Fibroblast of the conjunctiva (primary cell): ENCODE measurements around the gene CEP120.
"Not testable (repeated sequence)": the region's sequence is repeated elsewhere in the genome, so short reads cannot be mapped to it uniquely, and the experiment has no call there.

Experiments
- DNase-seq: peaks from one replicate; pipeline ENCODE4 v3.0.0-alpha.2; 2010; ENCODE audit warnings: low read depth

The CEP120 gene

DNA sequence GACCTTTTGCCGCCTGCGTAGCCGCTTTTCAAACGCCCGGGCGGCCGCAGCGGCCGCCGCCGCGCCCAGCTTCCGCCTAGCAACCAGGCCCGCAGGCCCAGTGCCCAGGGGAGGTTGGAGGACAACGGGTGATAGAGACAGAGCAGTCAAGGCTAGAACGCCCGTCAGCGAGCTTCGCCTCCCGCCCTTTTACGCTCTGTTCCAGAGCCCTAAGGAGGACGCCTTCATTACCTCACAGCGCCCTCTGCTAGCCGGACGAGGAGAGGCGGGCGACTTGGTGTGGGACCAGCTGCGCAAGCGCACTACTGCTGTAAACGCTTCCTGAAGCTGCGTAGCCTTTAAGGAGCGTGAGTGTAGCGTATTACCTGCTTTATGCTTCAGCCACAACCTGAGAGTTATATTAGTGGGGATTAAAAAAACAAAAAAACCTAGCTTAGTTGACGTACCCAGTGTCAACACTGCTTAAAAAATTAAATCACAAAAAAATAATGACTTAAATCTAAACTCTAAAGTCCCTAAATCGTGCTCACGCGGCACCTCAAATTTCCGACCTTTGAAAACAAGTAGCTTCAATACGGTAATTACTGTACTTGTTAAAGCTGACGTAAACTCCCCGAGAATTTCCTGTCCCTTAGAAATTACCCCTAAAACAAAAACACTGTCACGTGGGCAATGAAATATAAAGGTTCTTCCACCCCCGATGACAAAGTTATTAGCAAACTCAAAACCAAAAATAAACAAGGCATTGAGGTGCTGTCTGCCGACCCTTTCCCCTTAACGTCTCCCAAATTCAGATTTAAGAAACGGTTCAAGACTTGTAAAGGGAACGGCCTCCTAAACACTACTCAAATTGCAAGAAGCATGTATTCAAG, at the start of gene CEP120:
Gene CEP120, minus strand, starts transcription at position 126 of the 872 bp plus-strand sequence. CDS start 405 bp downstream, outside the sequence.
- peak; percentile 100 for DNase-seq

DNA sequence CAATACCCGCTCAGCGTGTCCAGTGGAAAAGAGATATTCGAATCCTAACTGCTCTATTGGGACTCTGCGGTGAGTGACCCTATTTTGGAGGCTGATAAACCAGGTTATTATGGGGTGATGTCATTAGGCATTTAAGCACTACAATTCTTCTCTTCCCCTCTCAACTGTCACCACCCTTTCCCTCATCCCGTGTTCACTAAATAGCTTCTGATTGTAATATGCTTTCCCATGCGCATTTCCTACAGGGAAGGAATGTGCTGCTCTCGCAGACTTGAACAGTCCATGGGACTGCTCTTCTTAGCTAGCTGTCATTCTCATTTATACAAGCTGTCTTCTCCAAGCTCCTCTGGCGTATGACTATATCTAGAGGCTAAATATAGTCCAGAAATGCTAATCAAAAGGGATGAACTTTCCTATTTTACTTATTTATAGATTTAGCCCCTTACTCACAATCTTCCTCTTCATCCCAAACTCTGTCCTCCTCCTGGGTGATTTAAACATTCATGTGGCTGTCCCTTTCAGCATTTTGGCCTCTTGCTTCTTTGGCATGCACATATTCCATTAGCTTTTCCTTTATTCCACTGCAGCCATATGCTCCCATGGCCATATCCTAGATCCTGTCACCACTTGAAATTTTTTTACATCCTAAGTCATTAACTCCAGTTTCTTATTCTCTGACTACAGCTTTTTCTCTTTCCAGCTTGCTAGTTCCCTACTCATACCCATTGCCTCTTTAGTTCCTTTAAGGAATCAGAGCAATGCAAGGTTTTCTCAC, 49.1 kb upstream of the CEP120 start:
- DNase-seq = no peak

- no peak for DNase-seq
Measured at GRCh38 chr5:123471385-123471784, 48.2 kb upstream of the CEP120 start.

DNA sequence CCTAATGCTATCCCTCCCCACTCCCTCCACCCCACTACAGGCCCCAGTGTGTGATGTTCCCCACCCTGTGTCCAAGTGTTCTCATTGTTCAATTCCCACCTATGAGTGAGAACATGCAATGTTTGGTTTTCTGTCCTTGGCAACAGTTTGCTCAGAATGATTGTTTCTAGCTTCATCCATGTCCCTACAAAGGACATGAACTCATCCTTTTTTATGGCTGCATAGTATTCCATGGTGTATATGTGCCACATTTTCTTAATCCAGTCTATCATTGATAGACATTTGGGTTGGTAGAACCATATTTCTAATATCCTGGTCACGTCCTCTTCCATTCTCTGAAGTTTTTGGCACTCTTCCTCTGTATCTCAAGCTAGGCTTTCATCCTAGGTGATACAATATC, 43.6 kb upstream of the CEP120 start:
- not testable (repeated sequence) for DNase-seq

GRCh38 chr5:123460296-123460729, 37.1 kb upstream of the CEP120 start:
- DNase-seq = no peak

- DNase-seq = not testable (repeated sequence)
Measured at GRCh38 chr5:123458994-123459393, 35.8 kb upstream of the CEP120 start.

- DNase-seq = no peak
Measured at GRCh38 chr5:123456242-123456641, 33.0 kb upstream of the CEP120 start.

- no peak for DNase-seq
Measured at GRCh38 chr5:123455640-123456039, 32.4 kb upstream of the CEP120 start.

DNA sequence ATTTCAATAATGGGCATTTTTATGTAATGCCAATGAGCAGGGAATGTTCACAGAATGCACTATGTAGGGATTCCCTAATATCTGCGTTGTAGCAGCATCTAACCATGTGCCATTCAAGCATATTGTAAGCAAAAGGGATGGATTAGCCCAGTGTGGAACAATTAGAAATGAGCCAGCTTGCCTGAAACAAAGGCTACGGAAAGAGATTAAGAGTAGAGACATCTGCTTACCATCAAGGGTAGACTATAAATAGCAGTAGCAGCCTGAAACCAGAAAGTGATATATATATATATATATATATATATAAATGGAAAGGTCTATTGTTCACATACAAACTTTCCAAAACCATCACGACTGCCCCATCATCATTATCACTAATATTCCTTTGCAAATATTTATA, 31.9 kb upstream of the CEP120 start:
- no peak for DNase-seq

- no peak for DNase-seq
Measured at GRCh38 chr5:123454259-123454911, 31.2 kb upstream of the CEP120 start.

GRCh38 chr5:123452401-123452800, 29.2 kb upstream of the CEP120 start:
- DNase-seq = no peak

DNA sequence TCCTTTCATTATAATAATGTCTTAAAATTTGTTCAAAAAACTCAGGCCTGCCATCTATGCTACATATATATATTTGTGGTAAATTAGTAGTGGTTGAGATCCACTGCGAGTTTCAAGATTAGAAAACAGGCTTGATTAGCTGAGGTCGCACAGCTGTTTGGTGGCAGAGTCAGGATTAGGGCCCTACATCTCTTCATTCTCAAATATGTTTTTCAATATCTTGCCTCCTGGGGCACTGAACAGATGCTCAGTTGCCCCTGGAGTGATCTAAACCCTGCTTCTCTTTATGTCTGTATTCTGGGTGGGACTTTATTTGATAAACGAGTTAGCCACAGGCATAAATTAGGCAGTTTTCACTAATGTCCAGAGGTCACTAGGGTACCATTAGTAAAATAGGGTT, 27.8 kb upstream of the CEP120 start:
- no peak for DNase-seq

- DNase-seq = no peak
Measured at GRCh38 chr5:123450640-123451039, 27.4 kb upstream of the CEP120 start.

- no peak for DNase-seq
Measured at GRCh38 chr5:123450114-123450513, 26.9 kb upstream of the CEP120 start.

DNA sequence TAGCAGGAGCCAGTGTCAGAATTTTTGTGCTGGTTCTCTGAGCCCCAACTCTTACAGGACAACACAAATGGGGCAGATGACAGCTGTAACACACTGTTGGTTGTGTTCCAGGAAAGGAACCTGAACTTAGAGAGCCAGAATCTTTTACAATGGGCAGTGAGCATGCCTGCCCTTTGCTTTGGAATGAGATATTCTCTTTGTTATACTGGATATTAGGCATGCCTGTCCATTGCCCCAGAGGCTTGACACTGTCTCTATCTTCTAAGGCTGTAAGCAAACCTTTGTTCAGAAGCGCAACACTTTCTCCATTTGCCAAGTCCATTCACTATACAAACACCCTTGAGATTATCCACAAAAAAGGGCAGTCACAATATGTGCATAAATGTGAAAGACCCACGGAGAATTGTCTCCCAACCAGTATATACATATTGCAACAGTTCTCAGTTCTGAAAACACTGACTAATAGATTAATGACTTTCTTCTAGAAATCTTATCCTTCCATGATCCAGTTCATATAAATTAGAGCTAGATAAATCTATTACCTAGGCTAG, 26.3 kb upstream of the CEP120 start:
- no peak for DNase-seq

DNA sequence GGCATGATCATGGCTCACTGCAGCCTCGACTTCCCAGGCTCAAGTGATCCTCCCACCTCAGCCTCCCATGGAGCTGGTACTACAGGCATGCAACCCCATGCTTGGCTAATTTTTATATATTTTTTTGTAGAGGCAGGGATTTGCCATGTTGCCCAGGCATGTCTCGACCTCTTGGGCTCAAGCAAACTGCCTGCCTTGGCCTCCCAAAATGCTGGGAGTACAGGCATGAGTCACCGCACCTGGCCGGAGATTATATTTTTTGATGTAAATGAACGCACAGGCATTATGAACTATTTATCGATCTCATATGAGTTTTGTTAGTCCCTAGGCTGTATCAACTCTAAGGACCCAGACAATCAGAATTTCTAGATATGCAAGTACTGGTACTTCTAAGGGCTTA, 25.5 kb upstream of the CEP120 start:
- no peak for DNase-seq

DNA sequence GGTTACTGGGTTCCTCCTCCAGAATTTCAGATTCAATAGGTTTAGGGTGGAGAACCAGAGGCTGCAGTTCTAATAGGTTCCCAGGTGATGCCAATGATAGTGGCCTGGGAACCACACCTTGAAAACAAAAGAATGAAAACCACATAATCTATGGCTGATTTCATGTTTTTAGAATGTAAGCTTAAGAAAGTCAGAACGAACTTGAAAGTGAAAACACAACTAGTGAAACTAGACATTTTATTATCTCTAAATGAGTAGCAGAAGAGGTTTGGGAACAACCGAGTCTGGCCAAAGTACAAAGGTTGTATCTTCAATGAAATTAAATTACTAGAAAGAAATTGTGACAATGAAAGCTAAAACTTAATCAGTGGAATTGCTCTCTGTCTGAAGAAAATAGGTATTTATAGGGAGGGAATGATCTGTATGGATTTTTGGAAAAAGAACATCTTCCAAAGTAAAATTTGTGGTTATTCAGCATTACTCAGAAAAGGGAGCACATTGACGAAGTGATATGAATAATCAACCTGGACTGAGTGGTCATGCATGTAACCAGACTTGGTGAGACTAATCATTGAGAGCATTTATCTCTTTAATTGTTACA, 24.9 kb upstream of the CEP120 start:
- no peak for DNase-seq

DNA sequence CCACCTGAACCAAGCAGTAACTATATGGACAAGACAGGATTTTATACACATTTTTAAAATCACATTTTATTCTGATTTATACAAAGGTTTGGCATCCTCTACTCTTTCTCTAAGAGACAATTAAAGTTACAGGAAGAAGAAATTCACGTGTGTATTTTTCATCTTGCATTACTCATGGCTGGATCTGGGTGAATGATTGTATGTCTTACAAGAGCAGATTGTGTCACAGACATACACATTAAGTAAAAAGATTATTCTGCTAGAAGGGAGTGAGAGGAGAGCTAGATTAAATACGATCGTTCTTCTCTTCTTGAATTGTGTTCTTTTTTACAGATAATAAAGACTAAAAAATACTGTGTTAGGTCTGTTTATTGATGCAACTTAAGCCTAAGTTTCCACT, 20.8 kb upstream of the CEP120 start:
- no peak for DNase-seq

- no peak for DNase-seq
Measured at GRCh38 chr5:123441408-123441807, 18.2 kb upstream of the CEP120 start.

- no peak for DNase-seq
Measured at GRCh38 chr5:123440456-123441181, 17.4 kb upstream of the CEP120 start.

DNA sequence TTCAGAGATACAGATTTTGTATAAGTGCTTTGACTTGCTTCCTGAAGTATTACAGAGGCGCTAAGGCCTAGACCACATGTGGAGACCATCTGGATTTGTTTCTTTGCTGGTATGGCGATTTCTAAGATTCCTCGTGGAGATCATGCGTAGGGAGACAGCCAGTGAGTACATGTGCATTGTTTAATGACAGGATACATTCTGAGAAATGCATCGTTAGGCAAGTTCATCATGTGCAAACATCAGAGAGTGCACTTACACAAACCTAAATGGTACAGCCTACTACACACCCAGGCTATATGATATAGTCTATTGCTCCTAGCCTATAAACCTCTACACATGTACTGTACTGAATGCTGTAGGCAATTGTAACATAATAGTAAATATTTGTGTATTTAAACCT, 16.5 kb upstream of the CEP120 start:
- DNase-seq = no peak
